ENCODE results near the gene KLHL10. TPM values are rescaled to one million over a fixed set of nuclear protein-coding genes. Genes with fewer than 3 reads are reported as not detected.
"Not testable (repeated sequence)": the region's sequence is repeated elsewhere in the genome, so short reads cannot be mapped to it uniquely, and the experiment has no call there.

KLHL10 gene
- total RNA-seq, 1 experiment from 2014 or later, result not detected

DNA sequence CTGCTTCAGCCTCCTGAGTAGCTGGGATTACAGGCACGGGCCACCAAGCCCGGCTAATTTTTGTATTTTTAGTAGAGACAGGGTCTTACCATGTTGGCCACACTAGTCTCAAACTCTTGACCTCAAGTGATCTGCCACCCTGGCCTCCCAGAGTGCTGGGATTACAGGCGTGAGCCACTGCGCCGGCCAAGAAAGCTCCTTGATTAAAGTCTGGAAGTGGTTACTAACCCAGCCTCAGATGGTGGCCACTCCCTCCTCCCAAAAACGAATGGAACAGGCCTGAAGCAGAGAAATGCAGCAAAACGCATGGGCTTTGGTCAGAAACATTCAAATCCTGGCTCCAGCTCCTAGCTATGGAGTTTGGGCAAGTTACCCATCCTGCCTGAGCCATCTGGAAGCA, 13.5 kb upstream of the KLHL10 start:
- H3K4me1 Mint-ChIP-seq (ENCODE audit: low read depth, unreplicated experiment), result no peaks in the 10 kb centered on the region
- no peak for DNase-seq
- no peaks in the 10 kb centered on the region; the same call in none of the 2 replicates for H3K36me3 ChIP-seq (ENCODE audit: control insufficient read depth, insufficient read depth, low read length)
- H3K27me3 Mint-ChIP-seq (ENCODE audit: insufficient read depth, unreplicated experiment), result no peaks in the 10 kb centered on the region
- intact Hi-C loops (cut with micrococcal nuclease; ENCODE audit: unreplicated experiment), result no loop called here
- H3K36me3 Mint-ChIP-seq (ENCODE audit: insufficient read depth, unreplicated experiment), result peaks cover 63% of the 10 kb centered on the region
- no peaks in the 10 kb centered on the region for H3K9me3 ChIP-seq
- no peaks in the 10 kb centered on the region for H3K4me1 ChIP-seq
- CTCF ChIA-PET, result no interaction called here
- BruUV-seq (replicated peaks), result no TSS peak
- no peak overlapping the region for H3K27ac Mint-ChIP-seq (ENCODE audit: unreplicated experiment)
- H3K9me3 Mint-ChIP-seq (ENCODE audit: unreplicated experiment), result no peaks in the 10 kb centered on the region
- no peak overlapping the region for H3K4me3 ChIP-seq (ENCODE audit: low read depth, low read length)
- no peak overlapping the region for H3K4me3 Mint-ChIP-seq (ENCODE audit: unreplicated experiment)
- TF ChIP-seq, protein P1, sequence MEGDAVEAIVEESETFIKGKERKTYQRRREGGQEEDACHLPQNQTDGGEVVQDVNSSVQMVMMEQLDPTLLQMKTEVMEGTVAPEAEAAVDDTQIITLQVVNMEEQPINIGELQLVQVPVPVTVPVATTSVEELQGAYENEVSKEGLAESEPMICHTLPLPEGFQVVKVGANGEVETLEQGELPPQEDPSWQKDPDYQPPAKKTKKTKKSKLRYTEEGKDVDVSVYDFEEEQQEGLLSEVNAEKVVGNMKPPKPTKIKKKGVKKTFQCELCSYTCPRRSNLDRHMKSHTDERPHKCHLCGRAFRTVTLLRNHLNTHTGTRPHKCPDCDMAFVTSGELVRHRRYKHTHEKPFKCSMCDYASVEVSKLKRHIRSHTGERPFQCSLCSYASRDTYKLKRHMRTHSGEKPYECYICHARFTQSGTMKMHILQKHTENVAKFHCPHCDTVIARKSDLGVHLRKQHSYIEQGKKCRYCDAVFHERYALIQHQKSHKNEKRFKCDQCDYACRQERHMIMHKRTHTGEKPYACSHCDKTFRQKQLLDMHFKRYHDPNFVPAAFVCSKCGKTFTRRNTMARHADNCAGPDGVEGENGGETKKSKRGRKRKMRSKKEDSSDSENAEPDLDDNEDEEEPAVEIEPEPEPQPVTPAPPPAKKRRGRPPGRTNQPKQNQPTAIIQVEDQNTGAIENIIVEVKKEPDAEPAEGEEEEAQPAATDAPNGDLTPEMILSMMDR (IDR thresholded peaks at IDR 0.05; ENCODE audit: insufficient read depth in 1 of 2, low read depth in 1 of 2, low read length in 1 of 2, severe bottlenecking in 1 of 2, unreplicated experiment in 1 of 2), result no peak
- no peaks in the 10 kb centered on the region for H3K27me3 ChIP-seq (replicated peaks; ENCODE audit: control insufficient read depth, insufficient read depth, low read length)
- POLR2A ChIA-PET, result interaction anchor here (0.7 to 1.5 kb wide), 2 partner anchors 23 to 46 kb away, joined by 5 to 7 read pairs; no protein-coding TSS in a partner anchor

DNA sequence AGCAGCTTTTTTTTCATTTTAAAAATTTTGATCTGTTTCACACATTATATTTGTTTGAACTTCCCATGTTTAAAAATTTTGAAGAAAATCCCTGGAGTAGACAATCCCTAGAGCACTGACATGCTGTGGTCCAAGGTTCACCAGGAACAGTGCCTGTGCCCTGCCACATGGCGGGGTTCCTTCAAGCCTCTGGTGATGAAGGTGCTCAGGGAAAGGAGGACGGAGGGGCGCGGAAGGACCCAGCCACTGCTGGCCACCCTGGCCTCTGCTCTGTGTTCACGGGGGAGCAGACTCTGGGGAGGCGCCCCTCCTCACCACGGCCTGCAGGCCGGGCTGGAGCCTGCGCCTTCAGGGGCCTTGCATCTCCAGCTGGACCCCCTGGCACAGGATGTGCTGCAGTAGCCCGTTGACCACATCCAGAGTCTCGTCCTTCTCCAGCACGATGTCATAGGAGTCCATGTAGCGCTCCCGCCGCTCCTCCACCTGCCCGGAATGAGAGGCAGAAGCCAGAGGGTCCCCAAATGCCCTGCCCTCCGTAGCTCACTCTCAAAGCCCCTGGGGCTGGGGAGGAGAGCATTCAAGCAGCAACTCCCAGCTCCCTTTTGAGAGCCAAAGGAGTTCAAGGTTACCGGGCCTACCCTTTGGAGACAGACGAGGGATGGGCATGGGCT, 12.3 kb upstream of the KLHL10 start:
- no TSS peak for BruUV-seq (replicated peaks)
- H3K36me3 Mint-ChIP-seq (ENCODE audit: insufficient read depth, unreplicated experiment), result peaks cover 65% of the 10 kb centered on the region
- no peak overlapping the region for H3K27ac Mint-ChIP-seq (ENCODE audit: unreplicated experiment)
- H3K27me3 ChIP-seq (replicated peaks; ENCODE audit: control insufficient read depth, insufficient read depth, low read length), result no peaks in the 10 kb centered on the region
- POLR2A ChIA-PET, result interaction anchor here (0.6 kb wide), 1 partner anchor 378 kb away, joined by 4 read pairs; no protein-coding TSS in a partner anchor
- intact Hi-C loops (cut with micrococcal nuclease; ENCODE audit: unreplicated experiment), result no loop called here
- H3K4me1 Mint-ChIP-seq (ENCODE audit: low read depth, unreplicated experiment), result no peaks in the 10 kb centered on the region
- TF ChIP-seq, protein P1 (IDR thresholded peaks at IDR 0.05; ENCODE audit: insufficient read depth in 1 of 2, low read depth in 1 of 2, low read length in 1 of 2, severe bottlenecking in 1 of 2, unreplicated experiment in 1 of 2), result no peak
- no peak overlapping the region for H3K4me3 Mint-ChIP-seq (ENCODE audit: unreplicated experiment)
- H3K27me3 Mint-ChIP-seq (ENCODE audit: insufficient read depth, unreplicated experiment), result no peaks in the 10 kb centered on the region
- no peaks in the 10 kb centered on the region for H3K9me3 Mint-ChIP-seq (ENCODE audit: unreplicated experiment)
- DNase-seq, result no peak
- peaks cover 3% of the 10 kb centered on the region for H3K36me3 ChIP-seq (ENCODE audit: control insufficient read depth, insufficient read depth, low read length)
- CTCF ChIA-PET, result interaction anchor here (1.0 kb wide), 1 partner anchor 13 kb away, joined by 4 read pairs; the partner anchor contains the start of gene FKBP10
- H3K4me1 ChIP-seq, result no peaks in the 10 kb centered on the region
- H3K4me3 ChIP-seq (ENCODE audit: low read depth, low read length), result no peak overlapping the region
- H3K9me3 ChIP-seq, result no peaks in the 10 kb centered on the region

DNA sequence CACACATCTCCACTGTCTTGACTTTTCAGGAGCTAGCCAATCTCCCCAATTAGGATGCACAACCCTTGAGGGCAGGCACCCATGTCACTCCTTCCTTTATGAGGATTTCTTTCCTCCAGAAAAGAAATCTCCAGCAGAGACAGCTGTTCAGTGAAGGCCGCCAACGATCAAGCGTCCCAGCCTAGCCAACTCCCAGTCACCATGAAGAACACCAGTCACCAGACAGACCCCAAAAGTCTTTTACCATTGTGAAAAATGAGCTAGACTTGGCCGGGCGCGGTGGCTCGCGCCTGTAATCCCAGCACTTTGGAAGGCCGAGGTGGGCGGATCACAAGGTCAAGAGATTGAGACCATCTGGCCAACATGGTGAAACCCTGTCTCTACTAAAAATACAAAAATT, 7.7 kb upstream of the KLHL10 start:
- H3K4me1 Mint-ChIP-seq (ENCODE audit: low read depth, unreplicated experiment); POLR2A ChIA-PET; H3K27ac Mint-ChIP-seq (ENCODE audit: unreplicated experiment); H3K4me3 ChIP-seq (ENCODE audit: low read depth, low read length); H3K27me3 ChIP-seq (replicated peaks; ENCODE audit: control insufficient read depth, insufficient read depth, low read length); DNase-seq; CTCF ChIA-PET; BruUV-seq (replicated peaks); intact Hi-C loops (cut with micrococcal nuclease; ENCODE audit: unreplicated experiment); H3K4me3 Mint-ChIP-seq (ENCODE audit: unreplicated experiment); H3K9me3 ChIP-seq; H3K4me1 ChIP-seq; H3K36me3 ChIP-seq (ENCODE audit: control insufficient read depth, insufficient read depth, low read length); H3K27me3 Mint-ChIP-seq (ENCODE audit: insufficient read depth, unreplicated experiment); H3K9me3 Mint-ChIP-seq (ENCODE audit: unreplicated experiment): not testable (repeated sequence)
- H3K36me3 Mint-ChIP-seq (ENCODE audit: insufficient read depth, unreplicated experiment), result peaks cover 68% of the 10 kb centered on the region
